GM06990 (cell line): ENCODE measurements around the gene CASZ1.

Source experiments
- DNase-seq: peaks from one replicate; pipeline ENCODE4 v3.0.0-alpha.2; 2011; ENCODE audit not compliant: insufficient read length; ENCODE audit errors: extremely low read depth
- H3K27me3 ChIP-seq: replicated peaks from 2 replicates; pipeline ENCODE4 v1.6.0; 2011; ENCODE audit warnings: low read length; ENCODE audit not compliant: control insufficient read depth, insufficient read depth
- H3K36me3 ChIP-seq: 2 replicates; pipeline ENCODE4 v1.5.1; 2011; ENCODE audit warnings: low read length; ENCODE audit not compliant: control insufficient read depth, insufficient read depth
- H3K4me3 ChIP-seq: replicated peaks from 2 replicates; pipeline ENCODE4 v1.5.1; 2011; ENCODE audit warnings: low read depth, mild to moderate bottlenecking, control low read depth, low read length
- TF ChIP-seq, protein P1 (sequence below): IDR thresholded peaks from 2 replicates; pipeline ENCODE4 v1.5.1; 2011; ENCODE audit warnings: low read length, control low read depth, mild to moderate bottlenecking, inconsistent platforms; ENCODE audit not compliant: insufficient read depth, poor library complexity, severe bottlenecking

CASZ1 gene

DNA sequence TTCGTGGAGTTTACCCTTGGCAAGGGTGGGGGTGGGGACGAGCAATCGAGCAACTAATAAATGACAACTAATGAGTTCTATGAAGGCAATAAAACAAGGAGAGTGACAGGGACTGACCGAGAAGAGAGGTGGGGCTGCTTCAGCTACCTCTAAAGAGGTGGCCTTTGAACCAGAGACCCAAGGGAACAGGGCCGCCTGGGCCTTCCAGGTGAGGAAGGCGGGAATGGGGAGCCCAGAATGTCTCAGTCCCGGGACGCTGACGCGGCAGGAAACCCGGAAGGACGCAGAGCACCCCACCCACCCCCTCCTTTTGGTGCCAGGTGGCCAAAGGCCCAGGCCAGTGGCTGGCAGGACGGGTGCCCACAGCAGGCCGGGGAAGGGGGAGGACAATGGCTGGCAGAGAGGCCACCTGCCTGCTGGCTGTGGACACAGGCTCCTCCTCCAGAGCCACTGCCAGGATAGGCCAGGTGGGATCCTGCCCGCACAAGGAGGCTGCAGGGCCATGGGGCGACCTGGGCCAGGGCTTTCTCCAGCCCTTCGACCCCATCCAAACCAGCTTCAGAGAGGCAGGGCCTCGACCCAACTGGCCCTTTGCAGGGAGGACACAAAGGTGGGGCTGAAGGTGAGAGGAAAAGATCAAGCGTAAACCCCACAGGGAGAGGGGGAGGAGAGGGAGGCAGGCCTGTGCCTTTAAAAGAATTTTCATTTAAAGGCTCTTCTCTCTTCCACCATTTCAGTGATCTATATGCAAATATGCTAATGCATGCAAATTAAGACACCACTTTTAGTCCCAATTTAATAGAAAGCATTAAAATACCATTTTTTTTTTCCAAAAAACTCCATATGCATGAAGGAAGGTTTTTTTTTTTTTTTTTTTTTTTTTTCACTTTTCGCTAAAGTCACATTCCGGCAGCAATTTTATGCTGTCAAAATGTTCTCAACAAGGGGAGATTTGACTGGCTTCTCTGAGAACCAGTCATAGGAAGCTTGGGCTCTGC is 58.1 kb downstream of the CASZ1 start:
- Histone ChIP-seq H3K36me3 (no peaks in the 10 kb centered on the region), H3K4me3 (no peak overlapping the region), H3K27me3 (no peaks in the 10 kb centered on the region)
- DNase-seq: no peak
- TF ChIP-seq, protein P1, sequence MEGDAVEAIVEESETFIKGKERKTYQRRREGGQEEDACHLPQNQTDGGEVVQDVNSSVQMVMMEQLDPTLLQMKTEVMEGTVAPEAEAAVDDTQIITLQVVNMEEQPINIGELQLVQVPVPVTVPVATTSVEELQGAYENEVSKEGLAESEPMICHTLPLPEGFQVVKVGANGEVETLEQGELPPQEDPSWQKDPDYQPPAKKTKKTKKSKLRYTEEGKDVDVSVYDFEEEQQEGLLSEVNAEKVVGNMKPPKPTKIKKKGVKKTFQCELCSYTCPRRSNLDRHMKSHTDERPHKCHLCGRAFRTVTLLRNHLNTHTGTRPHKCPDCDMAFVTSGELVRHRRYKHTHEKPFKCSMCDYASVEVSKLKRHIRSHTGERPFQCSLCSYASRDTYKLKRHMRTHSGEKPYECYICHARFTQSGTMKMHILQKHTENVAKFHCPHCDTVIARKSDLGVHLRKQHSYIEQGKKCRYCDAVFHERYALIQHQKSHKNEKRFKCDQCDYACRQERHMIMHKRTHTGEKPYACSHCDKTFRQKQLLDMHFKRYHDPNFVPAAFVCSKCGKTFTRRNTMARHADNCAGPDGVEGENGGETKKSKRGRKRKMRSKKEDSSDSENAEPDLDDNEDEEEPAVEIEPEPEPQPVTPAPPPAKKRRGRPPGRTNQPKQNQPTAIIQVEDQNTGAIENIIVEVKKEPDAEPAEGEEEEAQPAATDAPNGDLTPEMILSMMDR: no peak

DNA sequence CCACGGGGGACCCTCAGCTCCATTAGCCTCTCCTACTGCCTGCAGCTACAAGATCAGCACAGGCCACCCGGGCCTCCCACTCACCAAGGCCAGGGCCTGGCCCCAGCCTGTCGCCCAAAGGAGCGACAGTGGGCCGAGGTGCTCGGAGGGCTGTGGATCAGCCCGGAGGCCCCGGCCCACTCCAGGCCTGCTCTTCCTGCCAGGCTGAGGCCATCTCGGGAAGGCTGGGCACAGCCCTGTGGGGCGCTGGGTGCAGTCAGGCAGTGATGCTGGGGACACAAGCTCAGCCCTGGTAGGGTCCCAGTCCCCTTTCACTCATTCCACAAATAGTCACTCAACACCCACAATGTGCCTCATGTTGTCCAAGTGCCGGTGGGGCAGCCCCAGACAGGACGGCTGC is 58.8 kb downstream of the CASZ1 start:
- no peak overlapping the region for H3K4me3 ChIP-seq
- no peak for DNase-seq
- TF ChIP-seq, protein P1: no peak
- H3K36me3 ChIP-seq: no peaks in the 10 kb centered on the region
- no peaks in the 10 kb centered on the region for H3K27me3 ChIP-seq

DNA sequence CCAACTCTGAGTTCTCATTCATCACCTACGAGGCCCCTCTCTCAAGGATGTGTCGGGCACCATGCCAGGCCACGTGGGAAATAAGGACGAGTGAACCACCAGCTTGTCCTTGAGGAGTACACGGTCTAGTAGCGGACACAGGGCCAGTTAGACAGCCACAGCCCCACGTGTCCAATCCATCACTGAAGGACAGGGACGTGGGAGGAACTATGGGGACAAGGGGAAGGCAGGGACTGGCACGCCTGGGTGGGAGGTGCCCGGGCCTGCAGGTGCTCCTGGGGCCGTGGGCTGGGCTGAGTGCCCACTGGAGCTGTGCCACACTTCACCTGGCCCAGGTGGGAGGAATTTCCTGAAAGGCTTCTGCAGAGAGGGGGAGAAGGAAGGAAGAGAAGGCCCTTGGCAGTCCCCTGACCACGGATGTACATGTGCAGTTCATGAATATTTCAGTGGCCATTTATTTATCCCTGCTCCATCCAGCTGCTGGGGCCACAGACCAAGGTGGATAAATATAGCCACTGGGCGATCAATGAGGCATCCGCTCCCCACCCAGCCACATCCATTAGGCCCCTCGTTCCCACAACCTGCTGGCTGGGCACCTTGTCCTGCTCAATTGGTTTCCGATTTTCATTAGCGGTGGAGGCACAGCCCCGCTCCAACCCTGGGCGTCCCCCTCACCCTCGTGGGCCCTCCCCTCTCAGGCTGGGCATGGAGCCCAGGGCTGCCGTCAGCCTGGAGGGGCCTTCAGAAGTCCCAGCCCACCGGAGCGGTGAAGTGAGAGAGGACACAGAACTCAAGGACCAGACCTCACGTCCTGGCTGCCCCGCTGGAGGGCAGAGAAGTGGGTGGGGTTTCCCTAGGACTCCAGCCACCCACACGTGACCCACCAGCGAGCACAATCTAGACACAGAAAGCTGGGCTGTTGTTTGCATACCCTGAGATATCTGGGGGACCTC is 59.5 kb downstream of the CASZ1 start:
- DNase-seq: no peak
- H3K36me3 ChIP-seq: no peaks in the 10 kb centered on the region
- H3K4me3 ChIP-seq: no peak overlapping the region
- TF ChIP-seq, protein P1: no peak
- H3K27me3 ChIP-seq: no peaks in the 10 kb centered on the region

DNA sequence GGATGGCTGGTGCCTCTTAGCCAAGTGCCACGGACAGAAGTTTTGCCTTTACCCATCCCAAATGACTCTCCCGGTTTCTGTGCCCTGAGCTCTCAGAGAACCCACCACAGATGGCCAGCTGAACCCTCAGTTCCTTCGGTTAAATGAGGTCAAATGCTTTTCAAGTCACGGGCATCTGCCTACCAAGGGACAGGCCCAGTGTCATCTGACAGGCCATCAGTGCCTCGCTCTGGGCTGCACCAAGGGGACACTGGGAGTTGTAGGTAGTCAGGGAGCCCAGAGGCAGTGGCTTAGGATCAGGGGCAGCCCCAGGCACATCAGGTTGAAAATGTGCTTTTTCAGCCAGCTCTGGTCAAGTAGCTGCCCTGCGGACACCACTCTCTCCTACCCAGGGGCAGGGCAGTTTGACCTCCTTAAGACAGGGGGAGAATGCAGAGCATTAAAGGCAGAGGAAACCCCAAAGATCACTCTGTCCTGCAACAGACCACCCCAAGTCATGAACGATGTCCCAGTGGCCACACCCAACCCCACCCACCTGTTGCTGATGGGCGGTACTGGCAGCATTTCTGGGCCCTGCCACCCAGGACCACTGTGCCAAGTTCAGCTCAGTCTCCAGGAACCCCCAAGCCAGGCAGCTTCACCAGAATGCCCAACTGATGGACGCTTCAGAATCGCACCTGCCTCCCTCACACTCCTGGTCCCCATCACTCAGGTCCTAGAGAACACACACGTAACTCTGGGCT is 60.7 kb downstream of the CASZ1 start:
- TF ChIP-seq, protein P1: no peak
- H3K4me3 ChIP-seq: no peak overlapping the region
- DNase-seq: no peak
- H3K36me3 ChIP-seq: no peaks in the 10 kb centered on the region
- no peaks in the 10 kb centered on the region for H3K27me3 ChIP-seq

DNA sequence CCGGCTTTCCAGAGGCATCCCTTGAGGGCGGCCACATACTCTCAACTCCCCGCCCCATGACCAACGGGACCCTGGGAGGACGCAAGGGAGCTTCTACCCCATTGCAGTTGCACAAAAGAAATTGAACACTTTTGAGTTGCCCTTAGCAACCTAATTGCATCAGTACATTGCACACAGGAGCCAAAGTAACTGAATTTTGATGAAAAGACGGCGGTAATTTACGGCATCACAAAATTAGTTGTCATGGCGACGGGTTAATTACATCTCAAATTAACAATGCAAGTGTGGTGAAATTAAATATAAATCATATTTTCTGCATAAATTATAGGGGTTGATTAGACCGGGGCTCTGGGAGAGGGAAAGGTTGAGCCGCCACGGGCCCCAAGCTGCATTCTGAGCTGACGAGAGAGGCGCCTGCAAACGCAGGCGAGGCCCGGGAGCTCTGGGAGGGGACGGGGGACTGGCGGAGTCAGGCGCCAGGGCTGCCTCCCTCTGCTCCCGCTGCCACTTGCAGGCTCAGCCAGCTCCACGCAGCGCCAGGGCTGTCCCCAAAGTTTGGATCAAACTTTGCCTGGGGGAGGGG is 61.4 kb downstream of the CASZ1 start:
- Histone ChIP-seq H3K27me3 (no peaks in the 10 kb centered on the region), H3K36me3 (no peaks in the 10 kb centered on the region), H3K4me3 (no peak overlapping the region)
- TF ChIP-seq, protein P1: no peak
- DNase-seq: no peak
